Measurements from ENCODE around the gene NHSL1.

NHSL1 gene

GRCh38 chr6:138509371-138509770 is 10.1 kb upstream of the NHSL1 start:
- H3K9me3 ChIP-seq = no peaks in the 10 kb centered on the region
- no peaks in the 10 kb centered on the region for H3K36me3 ChIP-seq
- H3K27me3 ChIP-seq = no peaks in the 10 kb centered on the region
- peaks cover 3 to 5% of the 10 kb centered on the region in 2 experiments for H3K4me1 ChIP-seq (ENCODE audit: control insufficient read depth in 1 of 2, insufficient read depth in 1 of 2, low read depth in 1 of 2, low read length in 1 of 2)
- no peak overlapping the region for H3K4me3 ChIP-seq (ENCODE audit: low read depth in 1 of 2, low read length in 1 of 2)
- TF ChIP-seq, protein P1, sequence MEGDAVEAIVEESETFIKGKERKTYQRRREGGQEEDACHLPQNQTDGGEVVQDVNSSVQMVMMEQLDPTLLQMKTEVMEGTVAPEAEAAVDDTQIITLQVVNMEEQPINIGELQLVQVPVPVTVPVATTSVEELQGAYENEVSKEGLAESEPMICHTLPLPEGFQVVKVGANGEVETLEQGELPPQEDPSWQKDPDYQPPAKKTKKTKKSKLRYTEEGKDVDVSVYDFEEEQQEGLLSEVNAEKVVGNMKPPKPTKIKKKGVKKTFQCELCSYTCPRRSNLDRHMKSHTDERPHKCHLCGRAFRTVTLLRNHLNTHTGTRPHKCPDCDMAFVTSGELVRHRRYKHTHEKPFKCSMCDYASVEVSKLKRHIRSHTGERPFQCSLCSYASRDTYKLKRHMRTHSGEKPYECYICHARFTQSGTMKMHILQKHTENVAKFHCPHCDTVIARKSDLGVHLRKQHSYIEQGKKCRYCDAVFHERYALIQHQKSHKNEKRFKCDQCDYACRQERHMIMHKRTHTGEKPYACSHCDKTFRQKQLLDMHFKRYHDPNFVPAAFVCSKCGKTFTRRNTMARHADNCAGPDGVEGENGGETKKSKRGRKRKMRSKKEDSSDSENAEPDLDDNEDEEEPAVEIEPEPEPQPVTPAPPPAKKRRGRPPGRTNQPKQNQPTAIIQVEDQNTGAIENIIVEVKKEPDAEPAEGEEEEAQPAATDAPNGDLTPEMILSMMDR (IDR thresholded peaks at IDR 0.05) = peak; percentile 41
- no peak overlapping the region for H3K27ac ChIP-seq

DNA sequence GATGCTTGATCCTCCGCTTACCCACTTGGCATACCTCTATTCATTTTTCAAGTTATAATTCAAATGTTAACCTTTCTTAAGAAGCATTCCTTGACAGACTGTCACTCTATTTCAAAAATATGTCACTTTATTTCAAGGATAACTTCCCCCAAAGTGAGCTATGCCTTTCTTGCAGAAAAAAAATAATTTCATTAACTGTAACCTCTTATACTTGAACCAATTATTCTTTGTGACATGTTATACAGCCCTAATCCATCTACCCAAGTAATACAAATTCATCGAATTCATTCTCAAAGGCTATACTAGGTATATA is 9.3 kb upstream of the NHSL1 start:
- no peaks in the 10 kb centered on the region for H3K9me3 ChIP-seq
- H3K36me3 ChIP-seq = no peaks in the 10 kb centered on the region
- H3K27me3 ChIP-seq = no peaks in the 10 kb centered on the region
- H3K4me3 ChIP-seq (ENCODE audit: low read depth in 1 of 2, low read length in 1 of 2) = no peak overlapping the region
- H3K4me1 ChIP-seq (ENCODE audit: control insufficient read depth in 1 of 2, insufficient read depth in 1 of 2, low read depth in 1 of 2, low read length in 1 of 2) = peaks cover 11 to 12% of the 10 kb centered on the region in 2 experiments
- no peak overlapping the region for H3K27ac ChIP-seq
- TF ChIP-seq, protein P1 (IDR thresholded peaks at IDR 0.05) = no peak

GRCh38 chr6:138507977-138508675 is 8.8 kb upstream of the NHSL1 start:
- H3K4me3 ChIP-seq (ENCODE audit: low read depth in 1 of 2, low read length in 1 of 2) = no peak overlapping the region
- TF ChIP-seq, protein P1 (IDR thresholded peaks at IDR 0.05) = no peak
- H3K27ac ChIP-seq = no peak overlapping the region
- H3K27me3 ChIP-seq = no peaks in the 10 kb centered on the region
- peaks cover 14 to 17% of the 10 kb centered on the region in 2 experiments for H3K4me1 ChIP-seq (ENCODE audit: control insufficient read depth in 1 of 2, insufficient read depth in 1 of 2, low read depth in 1 of 2, low read length in 1 of 2)
- H3K9me3 ChIP-seq = no peaks in the 10 kb centered on the region
- H3K36me3 ChIP-seq = no peaks in the 10 kb centered on the region

- Histone ChIP-seq H3K4me3 (ENCODE audit: low read depth in 1 of 2, low read length in 1 of 2) (no peak overlapping the region), H3K27me3 (no peaks in the 10 kb centered on the region)
- TF ChIP-seq, protein P1 (IDR thresholded peaks at IDR 0.05) = no peak
Observed at GRCh38 chr6:138504764-138505689, 5.7 kb upstream of the NHSL1 start.

GRCh38 chr6:138503881-138504680 is 4.8 kb upstream of the NHSL1 start:
- Histone ChIP-seq H3K36me3 (no peaks in the 10 kb centered on the region), H3K4me3 (ENCODE audit: low read depth in 1 of 2, low read length in 1 of 2) (no peak overlapping the region), H3K27ac (peak overlapping the region; percentile 19), H3K9me3 (no peaks in the 10 kb centered on the region), H3K27me3 (no peaks in the 10 kb centered on the region), H3K4me1 (ENCODE audit: control insufficient read depth in 1 of 2, insufficient read depth in 1 of 2, low read depth in 1 of 2, low read length in 1 of 2) (peaks cover 22 to 30% of the 10 kb centered on the region in 2 experiments)
- TF ChIP-seq, protein P1 (IDR thresholded peaks at IDR 0.05) = no peak

More at GRCh38 chr6:138504764-138505689, 5.7 kb upstream of the NHSL1 start:
- no peak overlapping the region for H3K27ac ChIP-seq
- peaks cover 14 to 21% of the 10 kb centered on the region in 2 experiments for H3K4me1 ChIP-seq (ENCODE audit: control insufficient read depth in 1 of 2, insufficient read depth in 1 of 2, low read depth in 1 of 2, low read length in 1 of 2)
- no peaks in the 10 kb centered on the region for H3K9me3 ChIP-seq
- no peaks in the 10 kb centered on the region for H3K36me3 ChIP-seq
